K562 (cell line): ENCODE measurements around the gene MND1. TPM values are rescaled to one million over a fixed set of nuclear protein-coding genes. Genes with fewer than 3 reads are reported as not detected.

Source experiments
- ATAC-seq: fragments of 200-7000 bp; cut with Tn5 transposase; 3 replicates; pipeline ENCODE4 v1.9.1; 2020; ENCODE audit warnings: moderate library complexity
- BruUV-seq: library from RNA; stranded (reverse); fragments of 400-500 nt; replicated peaks from 2 replicates; lab custom pipeline; 2021; lab: Mats Ljungman, UMichigan
- CTCF ChIA-PET: fragments of 300-600 bp; formaldehyde crosslinking; extraction: SDS; loops from one replicate; lab custom pipeline; 2021; ENCODE audit warnings: low intra/inter-chr PET ratio; lab: Yijun Ruan, JAX
- POLR2A ChIA-PET: fragments of 300-600, 350-650 bp; sonication (Branson Sonifier 250); formaldehyde crosslinking; extraction: SDS; loops from one replicate; lab custom pipeline; 2021; ENCODE audit warnings: antibody characterized with exemption, inconsistent platforms; lab: Yijun Ruan, JAX
- DNase-seq, 4 experiments: peaks; one replicate each; pipeline versions ENCODE4 v3.0.0 to v3.0.0-alpha.2; 2011 to 2018; ENCODE audit warnings: low spot score in 3 of 4, mixed read lengths in 3 of 4; ENCODE audit errors: extremely low read depth in 1 of 4
- FAIRE-seq: peaks from 2 replicates; lab custom pipeline; 2011; peaks lifted over from hg19 to GRCh38; lab: Jason Lieb, UNC
- H2AFZ ChIP-seq: 2 replicates; pipeline ENCODE4 v1.6.0; 2011; ENCODE audit warnings: low read depth, low read length, control low read depth, inconsistent platforms
- H3K27ac ChIP-seq: fragments of 200-600 bp; 3 replicates; pipeline ENCODE4 v1.8.0; 2011; ENCODE audit warnings: low read depth, mild to moderate bottlenecking, control low read depth, inconsistent platforms, low read length, moderate library complexity, mixed read lengths; ENCODE audit errors: extremely low read depth
- H3K27me3 ChIP-seq, 2 experiments: fragments of 300-600 bp in 1 of 2; 2 replicates in 1 of 2; 3 replicates in 1 of 2; pipeline versions ENCODE4 v1.6.0 to v1.8.0; 2011; ENCODE audit warnings: inconsistent platforms in 2 of 2, low read length in 2 of 2, mild to moderate bottlenecking in 1 of 2, mixed read lengths in 1 of 2, moderate library complexity in 1 of 2; ENCODE audit not compliant: control insufficient read depth in 2 of 2, insufficient read depth in 2 of 2
- H3K36me3 ChIP-seq: fragments of 300-600 bp; 3 replicates; pipeline ENCODE4 v1.8.0; 2011; ENCODE audit warnings: mild to moderate bottlenecking, low read length, inconsistent platforms; ENCODE audit not compliant: control insufficient read depth, insufficient read depth
- H3K4me1 ChIP-seq, 2 experiments: fragments of 200-600 bp in 1 of 2; replicated peaks in 1 of 2; 2 replicates in 1 of 2; 3 replicates in 1 of 2; pipeline versions ENCODE4 v1.5.1 to v1.8.0; 2011; ENCODE audit warnings: inconsistent platforms in 2 of 2, low read length in 2 of 2, mild to moderate bottlenecking in 1 of 2, mixed read lengths in 1 of 2, moderate library complexity in 1 of 2; ENCODE audit not compliant: control insufficient read depth in 2 of 2, insufficient read depth in 2 of 2
- H3K4me2 ChIP-seq: 2 replicates; pipeline ENCODE4 v1.6.1; 2011; ENCODE audit warnings: low read length, control low read depth, inconsistent platforms, mixed read lengths; ENCODE audit not compliant: insufficient read depth
- H3K4me3 ChIP-seq: fragments of 200-600 bp; sonication (generic), shearing (Covaris generic); 2 replicates; pipeline ENCODE4 v1.5.1; 2016; ENCODE audit warnings: control low read depth, inconsistent platforms
- H3K79me2 ChIP-seq: fragments of 200-600 bp; 3 replicates; pipeline ENCODE4 v1.8.0; 2011; ENCODE audit warnings: low read length, inconsistent platforms; ENCODE audit not compliant: control insufficient read depth, insufficient read depth
- H3K9ac ChIP-seq, 2 experiments: 2 replicates each; pipeline versions ENCODE4 v1.6.0 to v1.6.1; 2011; ENCODE audit warnings: low read depth in 2 of 2, low read length in 2 of 2, control low read depth in 1 of 2, inconsistent platforms in 1 of 2, mild to moderate bottlenecking in 1 of 2, mixed read lengths in 1 of 2; ENCODE audit not compliant: insufficient read depth in 1 of 2
- H3K9me1 ChIP-seq: one replicate; pipeline ENCODE4 v1.6.0; 2011; ENCODE audit warnings: inconsistent platforms, mild to moderate bottlenecking, low read length, moderate library complexity; ENCODE audit not compliant: control insufficient read depth, insufficient read depth
- H3K9me3 ChIP-seq: replicated peaks from 2 replicates; pipeline ENCODE4 v1.5.1; 2011; ENCODE audit warnings: low read depth, low read length, inconsistent platforms; ENCODE audit not compliant: control insufficient read depth, insufficient read depth
- H4K20me1 ChIP-seq: replicated peaks from 2 replicates; pipeline ENCODE4 v1.6.1; 2011; ENCODE audit warnings: low read length, inconsistent platforms, mixed read lengths; ENCODE audit not compliant: control insufficient read depth, insufficient read depth
- CREM ChIP-seq: IDR thresholded peaks from 2 replicates; pipeline ENCODE4 v1.6.1; 2014; ENCODE audit warnings: antibody characterized with exemption, low read depth
- HNRNPL ChIP-seq: fragments of 200-400 bp; formaldehyde crosslinking; IDR thresholded peaks from 2 replicates; pipeline ENCODE4 v1.6.1; 2017; ENCODE audit warnings: low read depth, mild to moderate bottlenecking, low read length
- SMAD3 ChIP-seq: fragments of 450-650 bp; formaldehyde crosslinking; conservative IDR thresholded peaks from 2 replicates; pipeline ENCODE4 v1.4.0; 2020; ENCODE audit warnings: mild to moderate bottlenecking
- ZBTB7A ChIP-seq: IDR thresholded peaks from 2 replicates; pipeline ENCODE4 v1.6.1; 2011; ENCODE audit warnings: low read depth, mild to moderate bottlenecking, low read length, moderate library complexity, borderline replicate concordance; ENCODE audit not compliant: control insufficient read depth
- ZNF224 ChIP-seq: sonication (generic); formaldehyde crosslinking; IDR thresholded peaks from 2 replicates; pipeline ENCODE4 v1.8.0; 2022; ENCODE audit warnings: mild to moderate bottlenecking, missing genetic modification reagents
- WGBS: fragments of 100-300 bp; shearing (Covaris generic); methylation state at CpG from one replicate; pipeline ENCODE4 v1.1.6; 2016; ENCODE audit warnings: low coverage, mixed read lengths; ENCODE audit not compliant: insufficient coverage; ENCODE audit errors: missing lambda C conversion rate; 5-methylcytosine and 5-hydroxymethylcytosine counted together
- in situ Hi-C: fragments of 300-500 bp; cut with MboI; formaldehyde crosslinking; loops from 4 replicates; pipeline ENCODE4 v1.15.0; 2018; ENCODE audit warnings: inconsistent platforms, mixed read lengths
- intact Hi-C: fragments of 100-400 bp; cut with micrococcal nuclease; formaldehyde crosslinking; loops from 2 replicates; pipeline ENCODE4 v1.14.2; 2022
- polyA plus RNA-seq, 8 experiments: library from polyadenylated mRNA; depleted of rRNA in 4 of 8; stranded (reverse) in 5 of 8; unstranded in 3 of 8; fragments of >200 nt; fragmentation: Nextera tagmentation in 2 of 8; fragmentation: Illumina TruSeq in 1 of 8; extraction: Ambion mirVana in 2 of 8; extraction: Trizol in 1 of 8; gene quantifications; 2 replicates each; pipeline versions ENCODE4 v1.2.1 to v1.2.3, GENCODE V29; 2011 to 2014; ENCODE audit warnings: inconsistent platforms in 1 of 8, missing spikeins in 1 of 8
- total RNA-seq, 7 experiments: library from RNA; depleted of rRNA in 6 of 7; stranded (reverse); fragments of >200 nt in 6 of 7; fragmentation: Illumina TruSeq in 2 of 7; extraction: Trizol in 2 of 7; gene quantifications; 2 replicates each; pipeline versions ENCODE4 v1.2.1 to v1.2.3, GENCODE V29; 2011 to 2021; ENCODE audit warnings: low replicate concordance in 1 of 7

MND1 gene
- total and polyA plus RNA-seq, 9 of the 15 experiments (the other 6 are each of a cell fraction or from before 2014, with no cell fraction given) = 35.3 to 94.1 (median 59.9) TPM

DNA sequence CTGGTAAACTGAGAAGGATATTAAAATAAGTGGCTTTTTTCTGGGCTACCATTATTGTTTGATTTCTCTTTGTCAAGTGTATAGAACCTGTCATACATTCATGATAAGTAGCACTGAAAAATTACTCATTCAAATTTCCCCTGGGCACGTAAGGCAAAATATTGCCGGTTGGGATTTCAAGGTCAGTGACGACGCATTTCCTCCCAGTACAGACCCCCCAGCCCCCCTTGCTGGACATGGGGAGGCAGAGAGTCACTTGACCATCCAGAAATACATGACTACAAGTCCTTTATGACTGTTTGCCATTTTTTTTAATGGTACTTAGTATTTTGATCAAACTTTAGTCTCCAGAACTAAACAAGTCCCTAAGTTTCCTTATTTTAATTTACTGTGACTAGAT lies 6.8 kb upstream of the MND1 start:
- H3K9ac ChIP-seq = no peak overlapping the region
- intact Hi-C loops = no loop called here
- ATAC-seq = no peak
- no peak for FAIRE-seq
- no peak for DNase-seq
- WGBS = 20% methylated on average over 4 of the region's 4 CpGs
- H3K4me1 ChIP-seq = peaks cover 0 to 10% of the 10 kb centered on the region in 2 experiments; a peak in 4 of 5 replicates
- H3K27ac ChIP-seq = no peak overlapping the region
- no TSS peak for BruUV-seq
- H3K4me2 ChIP-seq = no peak overlapping the region
- ChIA-PET CTCF (no interaction called here), POLR2A (interaction anchor here (0.6 kb wide), 1 partner anchor 202 kb away, joined by 3 read pairs; no protein-coding TSS in a partner anchor)
- H3K9me1 ChIP-seq = no peaks in the 10 kb centered on the region
- no peaks in the 10 kb centered on the region for H3K79me2 ChIP-seq
- no peaks in the 10 kb centered on the region for H3K9me3 ChIP-seq
- no peak overlapping the region for H3K4me3 ChIP-seq
- peaks cover 0 to 2% of the 10 kb centered on the region in 2 experiments; a peak in 2 of 5 replicates for H3K27me3 ChIP-seq
- TF ChIP-seq ZNF224 (CRISPR knock-in tag) (no peak), ZBTB7A (peak; percentile 62; the same call in 1 of the 2 replicates)
- TF ChIP-seq, all 486 proteins: peak for 1
- Histone ChIP-seq H4K20me1 (no peaks in the 10 kb centered on the region), H2AFZ (peak overlapping the region; percentile 18), H3K36me3 (no peaks in the 10 kb centered on the region)
- in situ Hi-C loops = no loop called here

DNA sequence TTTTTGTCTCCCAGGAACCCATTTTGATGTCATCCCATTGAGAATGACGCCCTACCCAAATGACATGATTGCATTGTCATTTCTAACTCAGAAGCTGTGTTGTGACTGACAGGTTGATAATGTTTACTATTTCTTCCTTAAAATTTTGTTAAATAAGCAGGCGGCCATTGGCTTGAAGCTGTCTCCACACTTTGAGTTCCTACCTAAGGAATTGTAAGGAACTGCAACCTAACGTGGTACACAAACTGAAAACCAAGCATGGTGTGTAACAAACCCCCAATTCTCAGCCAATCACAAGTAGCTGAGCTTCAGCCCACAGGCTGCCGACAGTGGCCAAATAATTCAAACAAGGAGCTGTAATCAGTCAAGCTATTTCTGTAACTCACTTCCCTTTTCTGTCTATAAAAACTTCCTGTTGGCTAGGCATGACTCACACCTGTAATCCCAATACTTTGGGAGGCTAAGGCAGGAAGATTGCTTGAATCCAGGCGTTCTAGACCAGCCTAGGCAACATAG lies 2.9 kb upstream of the MND1 start:
- no peaks in the 10 kb centered on the region; a peak in 1 of 5 replicates for H3K27me3 ChIP-seq
- H3K4me3 ChIP-seq = no peak overlapping the region
- peak overlapping the region; percentile 11 for H3K27ac ChIP-seq
- H3K9me1 ChIP-seq = no peaks in the 10 kb centered on the region
- H3K9me3 ChIP-seq = no peaks in the 10 kb centered on the region
- H3K4me1 ChIP-seq = peaks cover 8 to 12% of the 10 kb centered on the region in 2 experiments
- intact Hi-C loops = loop anchor here (10.0 kb wide), 1 partner anchor 123 kb away; the partner anchor contains the start of gene TMEM131L
- ChIA-PET POLR2A (interaction anchor here (1.1 kb wide), 1 partner anchor 18 kb away, joined by 4 read pairs; no protein-coding TSS in a partner anchor), CTCF (interaction anchor here (0.6 to 1.2 kb wide), 2 partner anchors 195 to 232 kb away, joined by 3 read pairs; no protein-coding TSS in a partner anchor)
- in situ Hi-C loops = no loop called here
- peak; percentile 42 for FAIRE-seq
- BruUV-seq = no TSS peak
- H3K36me3 ChIP-seq = no peaks in the 10 kb centered on the region
- peak; percentile 6; the same call in 1 of the 3 replicates for ATAC-seq
- peak overlapping the region; percentile 76 for H2AFZ ChIP-seq
- 0 out of 4 replicates have a peak overlapping the region, but pooled peaks of 1 of the 2 experiments have one; percentile 4 for H3K9ac ChIP-seq
- DNase-seq = peak in 2 of 4 experiments; percentile 43 to 68
- H3K79me2 ChIP-seq = peaks cover 21% of the 10 kb centered on the region
- WGBS = 7% methylated on average over 5 of the region's 5 CpGs
- no peaks in the 10 kb centered on the region for H4K20me1 ChIP-seq
- H3K4me2 ChIP-seq = peak overlapping the region; percentile 44
- TF ChIP-seq HNRNPL (no peak), CREM (peak; percentile 84), SMAD3 (CRISPR knock-in tag) (no peak)
